GM18867 (cell line): ENCODE data around the gene SORBS1.
"Not testable (repeated sequence)": the region's sequence is repeated elsewhere in the genome, so short reads cannot be mapped to it uniquely, and the experiment has no call there.

Experiments used
- ATAC-seq: cut with Tn5 transposase; IDR thresholded peaks from one replicate; pipeline ENCODE4 v1.9.1; 2021; ENCODE audit warnings: mild to moderate bottlenecking, moderate library complexity; ENCODE audit not compliant: unreplicated experiment

Gene SORBS1

DNA sequence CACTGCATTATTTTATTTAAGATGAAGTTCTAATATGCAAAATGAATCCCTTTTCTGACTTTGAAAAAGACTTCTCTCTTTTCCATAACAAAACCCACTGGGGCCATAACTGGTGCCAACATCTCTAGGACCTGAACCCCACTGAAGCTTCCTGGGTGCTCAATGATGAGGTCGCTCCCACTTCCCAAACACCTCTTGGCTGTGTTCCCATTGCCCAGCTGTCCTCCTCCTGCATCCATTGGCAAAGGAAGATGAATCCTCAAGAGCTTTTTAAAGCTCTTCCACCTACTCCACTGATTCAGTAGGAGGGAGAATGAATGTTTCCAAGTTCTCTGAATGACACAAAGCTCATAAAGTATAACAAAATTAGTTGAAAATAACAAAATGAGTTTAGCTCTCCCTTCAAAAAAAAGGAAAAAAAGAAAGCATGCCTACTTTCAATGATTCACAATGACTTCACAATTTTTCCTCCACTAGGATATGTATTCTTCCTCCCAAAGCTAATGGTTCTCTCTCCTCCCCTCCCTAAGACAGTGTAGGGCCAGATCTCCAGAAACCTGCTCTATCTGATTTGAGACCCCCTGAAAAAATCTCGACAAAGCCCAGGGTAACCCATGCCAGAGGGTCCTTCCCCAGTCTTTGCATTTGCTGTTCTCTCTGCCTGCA, 64.8 kb downstream of the SORBS1 start:
- no peak for ATAC-seq

DNA sequence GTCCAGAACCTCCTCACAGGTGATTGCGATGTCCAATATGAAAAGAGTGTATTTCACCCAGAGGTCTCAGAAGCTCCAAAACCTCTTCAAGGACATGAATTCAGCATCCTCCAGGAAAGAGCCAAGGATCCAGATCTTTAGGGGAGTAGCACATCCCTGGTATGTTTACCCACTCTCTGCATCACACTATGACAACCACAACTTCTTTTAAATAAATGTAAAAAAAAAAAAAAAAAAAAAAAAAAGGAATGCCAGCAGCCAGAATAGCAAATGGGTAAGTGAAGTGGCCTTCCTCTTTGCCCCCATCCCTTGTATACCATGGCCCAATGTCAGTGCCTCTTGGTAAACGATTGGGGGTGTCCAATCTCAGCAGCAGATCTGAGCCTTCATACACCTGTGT, 67.3 kb downstream of the SORBS1 start:
- no peak for ATAC-seq

DNA sequence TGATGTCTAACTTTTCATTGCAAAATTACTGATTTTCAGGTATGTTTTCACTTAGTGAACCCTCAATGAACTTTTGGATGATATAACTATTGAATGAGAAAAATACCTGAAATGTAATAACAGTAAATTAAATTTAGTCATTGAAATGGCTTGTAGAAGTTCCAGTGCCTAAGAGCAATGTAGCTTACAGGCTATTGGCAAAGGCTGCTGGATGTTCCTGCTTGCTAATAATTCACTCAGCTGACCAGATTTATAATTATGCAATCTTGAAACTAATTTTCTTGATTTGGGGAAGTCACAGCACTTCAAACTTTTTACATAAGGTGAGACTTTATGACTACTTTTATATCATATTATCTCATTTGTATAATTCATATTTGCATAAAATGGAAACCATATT, 73.2 kb downstream of the SORBS1 start:
- no peak for ATAC-seq

DNA sequence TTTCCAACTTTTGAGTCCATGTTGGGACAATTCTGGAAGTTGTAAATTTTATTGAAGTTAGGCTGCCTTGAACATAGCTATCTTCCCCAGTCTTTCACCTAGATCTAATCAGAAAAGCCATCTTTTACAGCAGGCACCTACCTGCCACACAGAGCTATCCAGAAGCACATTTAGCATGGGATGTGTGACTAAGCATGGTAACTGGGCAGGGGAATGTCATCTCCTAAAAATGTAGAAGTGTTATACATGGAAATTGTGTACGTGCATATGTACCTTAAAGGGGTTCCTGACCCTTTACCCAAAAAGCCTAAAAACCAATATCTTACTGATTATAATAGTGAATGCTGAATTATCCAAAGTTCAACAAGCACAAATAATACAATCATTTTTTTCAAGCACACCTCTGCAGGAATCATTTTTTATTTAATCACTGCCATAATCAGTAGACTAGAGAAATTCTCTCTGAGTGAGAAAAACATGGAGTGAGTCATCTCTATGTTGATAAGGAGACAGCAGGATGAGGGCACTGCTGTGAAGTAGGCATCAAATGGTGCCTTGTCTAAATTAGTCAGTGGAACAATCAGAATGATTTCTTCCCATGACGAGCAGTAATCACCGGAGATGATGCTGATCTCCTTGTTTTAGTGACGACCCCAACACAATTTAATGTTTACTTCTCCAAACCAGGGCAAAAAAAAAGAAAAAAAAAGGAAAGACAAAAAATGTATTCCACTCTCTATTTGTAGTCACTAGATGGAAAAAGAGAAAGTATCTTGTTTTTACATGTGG, 75.9 kb downstream of the SORBS1 start:
- ATAC-seq = no peak

DNA sequence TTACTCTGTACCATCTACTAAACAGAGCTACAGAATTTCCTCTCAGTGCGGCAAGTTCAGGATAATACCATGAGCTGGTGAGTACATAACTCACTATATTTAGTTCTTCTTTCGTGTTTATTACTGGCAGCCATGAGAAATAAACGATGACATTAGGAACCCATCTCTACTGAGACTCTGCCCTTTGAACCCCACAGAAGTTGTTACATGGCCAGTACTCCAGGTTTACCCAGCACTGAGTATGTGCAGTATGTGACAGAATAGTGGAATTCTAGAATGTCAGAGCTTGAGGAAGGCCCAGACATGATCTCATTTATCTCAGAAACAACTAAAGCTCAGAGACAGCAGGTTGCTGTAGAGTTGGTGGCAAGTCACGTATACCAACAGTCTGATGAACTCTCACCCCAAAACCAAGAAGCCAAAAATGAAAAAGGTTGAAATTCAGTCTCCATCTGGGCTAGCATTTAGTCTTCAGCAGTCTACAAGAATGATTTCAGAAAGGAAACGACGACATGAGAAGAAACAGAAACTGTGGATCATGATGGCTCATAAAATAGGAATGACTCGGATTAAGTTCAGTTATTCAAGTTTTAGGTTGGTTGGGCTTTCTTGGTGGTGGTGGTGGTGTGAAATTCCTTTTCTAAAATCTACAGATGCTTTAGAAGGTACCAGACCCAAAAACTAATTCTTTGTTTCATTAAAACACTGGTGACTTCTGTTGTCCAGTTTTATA, 78.5 kb downstream of the SORBS1 start:
- ATAC-seq = no peak

DNA sequence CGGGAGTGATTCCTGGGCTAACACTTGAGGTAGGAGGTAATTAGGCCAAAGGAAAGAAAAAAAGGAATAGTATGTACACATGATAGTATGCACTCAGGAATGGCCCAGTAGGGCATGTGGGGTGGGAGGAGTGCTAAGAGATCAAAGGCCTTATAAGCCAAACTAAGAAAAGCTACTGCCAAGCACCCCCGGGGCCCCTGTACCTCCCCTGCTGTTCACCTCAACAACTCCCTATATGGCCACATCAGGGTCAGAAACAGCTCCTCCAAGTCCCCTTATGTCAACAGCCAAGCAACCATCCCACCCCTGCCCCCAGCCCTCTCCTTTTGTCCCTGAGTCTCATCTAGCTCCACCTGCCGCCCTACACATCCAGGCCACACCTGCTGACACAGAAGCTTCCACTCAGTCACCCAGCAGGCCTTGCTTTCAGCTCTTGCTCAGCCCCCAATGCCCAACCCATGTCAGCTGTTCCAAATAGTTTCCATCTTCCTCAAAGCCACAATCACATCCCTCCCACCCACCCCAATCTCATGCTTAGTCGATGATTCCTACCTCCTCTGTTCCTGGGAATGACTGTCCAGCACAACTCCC, 80.2 kb downstream of the SORBS1 start:
- no peak for ATAC-seq

DNA sequence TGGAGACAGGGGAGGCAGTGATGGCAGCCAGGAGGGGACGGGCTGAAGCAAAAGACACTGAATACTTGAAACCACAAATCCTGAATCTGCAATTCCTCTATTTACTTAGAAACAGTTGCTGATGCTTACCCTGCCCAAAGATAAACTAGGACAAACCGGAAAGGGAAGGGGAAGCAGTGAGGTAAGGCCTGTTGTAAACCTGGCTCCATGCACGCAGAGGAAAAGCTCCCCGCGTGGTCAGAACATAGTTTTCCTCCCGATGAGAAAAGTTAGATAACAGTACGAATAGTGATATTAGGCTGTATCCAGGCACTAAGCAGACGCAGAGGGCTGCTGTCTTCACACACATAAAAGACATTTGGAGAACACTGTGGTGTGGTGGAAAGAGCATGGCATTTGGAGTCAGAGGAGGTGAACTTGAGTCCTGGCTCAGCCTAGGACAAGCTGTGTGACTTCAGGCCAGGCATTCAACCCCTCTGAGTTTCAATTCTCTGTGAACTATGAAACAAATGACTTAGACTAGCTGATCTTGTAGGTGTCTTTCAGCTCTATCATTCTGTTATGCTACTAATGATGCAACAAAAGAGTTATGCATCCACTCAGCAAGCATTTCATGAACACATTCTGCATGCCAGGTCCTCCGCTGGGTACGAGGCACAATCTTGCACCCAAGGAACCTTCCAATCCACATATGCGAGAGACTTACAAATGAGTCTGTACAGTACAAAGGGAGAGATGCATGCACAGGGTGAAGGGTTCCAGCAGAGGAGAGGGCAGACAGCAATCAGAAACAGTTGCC, 80.9 kb downstream of the SORBS1 start:
- ATAC-seq = no peak

DNA sequence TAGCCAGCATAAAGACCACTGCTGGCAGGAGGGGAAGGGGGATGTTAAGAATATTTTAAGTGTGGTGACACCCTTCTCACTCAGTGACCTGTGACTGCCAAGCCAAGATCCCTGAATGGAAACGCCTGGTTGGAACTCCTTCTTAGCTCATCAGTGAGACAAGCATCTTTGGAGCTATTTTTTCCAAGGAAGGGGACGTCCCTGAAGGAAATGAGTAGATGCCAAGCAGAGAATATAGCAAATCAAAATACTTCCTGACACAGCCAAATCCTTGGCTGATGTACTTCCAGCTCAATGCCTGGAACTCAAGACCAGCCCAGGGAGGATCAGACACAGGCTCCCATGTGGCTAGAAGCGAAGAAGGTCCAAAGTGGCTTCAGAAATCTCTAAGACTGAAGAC, 82.2 kb downstream of the SORBS1 start:
- no peak for ATAC-seq

DNA sequence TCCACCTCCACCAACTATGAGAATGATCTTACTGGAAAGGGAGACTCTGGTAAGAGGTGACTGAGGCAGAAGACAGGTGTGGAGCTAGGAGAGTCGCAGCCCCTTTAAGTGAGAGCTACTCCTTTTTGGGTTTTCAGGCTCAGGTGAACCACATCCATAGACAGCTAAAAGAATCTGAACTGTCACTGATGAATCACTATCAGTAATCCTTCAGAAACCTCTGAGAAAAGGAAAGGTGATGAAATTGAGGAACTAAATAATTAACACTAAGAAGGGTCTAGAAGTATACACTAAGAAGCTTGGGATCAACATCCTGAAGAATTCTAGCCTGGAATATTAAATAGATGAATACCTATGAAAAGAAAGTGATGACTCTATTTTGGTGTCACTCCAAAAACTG, 83.0 kb downstream of the SORBS1 start:
- ATAC-seq = no peak

DNA sequence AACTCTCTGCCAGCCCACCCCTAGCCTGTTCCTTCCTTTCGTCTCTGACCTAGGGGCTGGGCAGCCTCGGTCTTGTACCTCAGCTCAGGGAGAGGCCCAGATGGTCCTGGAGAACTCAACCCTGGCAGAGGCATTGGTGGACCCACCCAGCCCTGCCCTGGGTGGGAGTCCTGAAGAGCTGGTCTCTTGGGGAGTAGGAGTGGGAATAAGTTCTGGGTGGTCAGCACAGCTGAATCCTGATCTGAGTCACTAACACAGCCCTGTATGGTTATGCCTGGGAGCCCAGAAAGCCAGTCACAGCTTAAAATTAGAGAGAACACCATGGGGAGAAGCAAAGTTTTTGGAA, 84.0 kb downstream of the SORBS1 start:
- ATAC-seq = no peak

DNA sequence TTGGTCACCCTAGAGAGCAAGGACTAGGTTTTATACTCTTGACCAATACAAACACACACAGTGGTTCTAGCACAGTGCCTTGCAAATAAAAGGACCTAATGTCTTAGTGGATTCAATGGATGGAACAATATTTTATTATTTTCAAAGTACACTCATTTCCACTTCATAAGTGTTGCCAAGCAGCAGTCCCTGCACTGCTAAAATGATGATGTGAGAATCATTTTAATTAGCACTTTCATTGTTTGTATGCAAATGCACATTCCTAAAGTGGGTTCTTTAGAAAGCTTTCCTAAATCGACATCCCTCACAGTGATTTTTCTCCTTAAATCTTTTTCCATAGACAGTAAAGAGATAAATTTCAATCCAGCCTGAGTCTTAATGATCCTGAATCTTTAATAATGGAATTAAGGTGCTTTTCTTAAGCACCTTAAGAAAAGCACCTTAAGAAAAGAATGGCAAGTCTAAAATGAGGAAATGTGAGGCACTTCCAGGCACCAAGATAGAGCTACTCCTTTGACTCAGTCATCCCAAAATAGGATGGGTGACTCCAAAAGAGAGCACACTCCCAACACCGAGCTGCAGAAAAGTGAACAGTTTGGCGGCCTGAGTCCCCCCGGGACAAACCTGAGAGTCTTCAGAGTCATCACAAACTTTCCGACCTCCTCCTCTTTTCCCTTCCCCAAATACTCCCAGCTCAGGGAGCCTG, 84.5 kb downstream of the SORBS1 start:
- no peak for ATAC-seq

DNA sequence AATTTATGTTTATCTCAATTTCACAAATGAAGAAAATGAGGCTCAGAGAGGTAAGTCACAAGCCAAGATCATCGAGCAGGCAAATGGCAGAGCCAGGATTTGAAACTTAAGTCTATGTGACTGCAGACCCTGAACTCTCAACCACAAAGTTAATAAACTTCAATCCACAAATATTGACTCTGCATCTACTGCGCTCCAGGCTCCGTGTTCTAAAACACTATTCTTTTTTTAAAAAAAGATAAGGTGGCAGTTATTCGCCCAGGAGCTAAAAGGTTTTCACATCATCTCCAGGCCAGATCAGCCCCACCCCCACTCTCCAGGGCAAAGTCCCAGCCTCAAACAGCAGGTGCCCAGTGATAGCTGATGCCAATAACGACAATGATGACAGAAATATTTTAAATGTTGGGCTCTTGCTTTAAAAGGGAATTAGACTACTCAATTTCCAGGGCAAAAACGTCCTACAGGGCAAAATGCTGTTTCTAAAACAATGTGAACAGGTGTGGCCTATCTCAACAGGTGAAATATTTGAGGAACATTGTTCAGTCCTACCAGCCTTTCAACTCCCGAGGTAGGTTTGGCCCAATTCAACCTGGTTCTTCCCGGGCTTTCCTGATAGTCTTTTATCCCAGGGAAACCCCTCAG, 85.2 kb downstream of the SORBS1 start:
- no peak for ATAC-seq

DNA sequence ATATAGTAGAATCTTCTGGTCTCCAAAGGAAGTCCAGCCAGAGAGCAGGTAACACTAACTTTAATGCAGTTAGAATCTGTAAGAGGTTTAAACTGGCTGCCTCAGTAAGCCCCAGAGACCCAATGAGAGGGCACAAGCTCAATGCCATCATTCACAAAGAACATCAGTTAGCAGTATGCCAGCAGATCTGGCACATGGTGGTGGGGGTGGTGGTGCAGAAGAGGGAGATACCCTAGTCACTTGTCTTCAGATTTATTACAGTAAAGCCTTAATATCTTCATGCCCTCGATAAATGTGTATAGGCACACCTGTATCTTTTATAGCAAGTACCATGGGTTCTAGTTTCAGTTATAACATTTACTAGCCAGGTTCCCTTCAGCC, 86.2 kb downstream of the SORBS1 start:
- no peak for ATAC-seq

DNA sequence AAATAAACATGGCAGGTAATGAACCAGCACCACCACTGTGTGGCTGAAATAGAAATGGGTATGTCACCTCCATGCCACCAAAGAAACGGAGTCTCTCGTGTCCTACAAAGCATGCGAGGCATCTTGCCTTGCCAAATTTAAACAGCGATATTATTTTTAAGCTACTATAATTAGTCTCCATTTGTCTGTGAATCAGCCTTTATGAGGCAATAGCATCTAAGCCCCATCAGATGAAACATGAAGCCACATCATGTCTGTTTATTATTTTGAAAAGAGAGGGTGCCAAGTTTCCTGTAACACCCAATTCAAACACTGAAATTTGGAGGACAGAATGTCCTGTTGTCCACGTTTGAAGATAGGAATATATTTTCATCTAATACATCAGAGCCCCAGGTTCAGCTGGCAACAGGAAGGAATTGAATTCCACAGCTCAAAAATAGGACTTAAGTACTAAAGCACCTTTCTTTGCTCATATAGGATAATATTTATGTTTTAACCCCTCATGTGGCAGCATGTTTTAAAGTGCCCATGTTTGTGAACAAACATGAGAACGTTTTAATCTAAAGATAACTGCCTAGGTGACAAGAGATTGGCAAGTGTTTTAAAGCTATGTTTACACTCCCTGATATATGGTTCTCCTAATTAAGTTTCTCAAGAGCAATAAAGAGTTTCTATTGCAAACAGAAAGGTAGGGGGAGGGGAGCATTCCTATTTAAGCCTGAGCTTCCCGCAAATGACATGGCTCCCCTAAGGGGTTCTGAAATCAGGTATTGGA, 86.8 kb downstream of the SORBS1 start:
- no peak for ATAC-seq

DNA sequence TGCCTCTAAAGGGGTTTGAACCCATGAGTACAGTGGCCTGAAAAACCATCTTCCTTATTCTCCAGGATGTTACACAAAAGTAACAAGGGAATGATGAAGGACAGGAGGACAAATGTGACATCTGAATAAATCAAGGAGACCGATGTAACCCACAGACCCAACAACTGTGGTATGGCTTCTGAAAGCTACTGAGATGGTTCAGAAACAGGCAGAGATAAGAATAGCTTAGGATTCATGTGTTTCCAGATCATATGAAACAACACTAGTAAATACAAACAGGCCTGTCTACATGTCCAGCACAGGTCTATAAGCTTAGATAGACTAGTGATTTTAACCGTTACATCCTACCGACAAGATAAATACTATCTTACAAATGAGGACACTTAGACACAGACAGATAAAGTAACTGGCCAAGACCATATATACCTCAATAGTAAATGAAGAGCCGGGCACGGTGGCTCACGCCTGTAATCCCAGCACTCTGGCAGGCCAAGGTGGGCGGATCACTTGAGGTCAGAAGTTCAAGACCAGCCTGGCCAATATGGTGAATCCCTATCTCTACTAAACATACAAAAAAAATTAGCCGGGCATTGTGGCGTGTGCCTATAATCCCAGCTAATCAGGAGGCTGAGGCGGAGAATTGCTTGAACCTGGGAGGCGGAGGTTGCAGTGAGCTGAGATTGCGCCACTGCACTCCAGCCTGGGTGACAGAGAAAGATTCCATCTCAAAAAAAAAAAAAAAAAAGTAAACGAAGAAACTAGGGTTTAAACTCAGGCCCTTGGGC, 88.7 kb downstream of the SORBS1 start:
- ATAC-seq = no peak

DNA sequence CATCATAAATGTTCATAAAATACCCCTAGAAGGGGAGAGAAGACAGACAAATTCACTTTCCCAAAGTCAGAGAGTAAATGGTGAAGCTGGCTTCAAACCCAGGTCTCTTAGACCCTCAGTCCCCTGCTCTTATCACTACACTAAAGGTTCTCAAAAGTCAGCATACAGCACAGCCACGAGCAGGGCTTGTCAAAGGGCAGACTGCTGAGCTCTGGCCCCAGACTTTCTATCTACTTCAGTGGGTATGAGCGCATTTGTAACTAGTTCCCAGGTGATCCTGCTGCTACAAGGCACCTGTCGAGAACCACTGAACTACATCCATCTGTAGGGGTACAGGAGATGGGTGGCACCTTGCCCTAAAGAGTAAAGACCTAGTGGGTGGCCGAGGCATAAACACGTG, 91.5 kb downstream of the SORBS1 start:
- no peak for ATAC-seq

DNA sequence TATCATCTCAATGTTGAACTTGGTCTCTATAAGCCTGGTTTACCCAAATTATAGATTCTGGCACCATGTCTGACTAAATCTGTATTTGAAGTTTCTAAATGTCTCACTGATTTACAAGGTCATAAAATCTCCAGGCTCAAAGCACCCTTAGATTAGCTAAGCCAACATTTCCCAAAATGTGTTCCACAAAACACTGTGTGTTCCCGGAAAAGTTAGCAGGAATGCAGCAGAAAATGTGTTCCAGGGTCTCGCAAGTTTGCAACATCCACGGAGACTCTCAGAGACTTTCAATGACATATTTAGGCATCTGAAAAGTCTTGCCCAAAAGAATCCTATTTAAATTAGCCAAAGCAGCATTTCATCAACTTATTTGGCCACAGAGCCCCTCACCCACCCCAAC, 91.9 kb downstream of the SORBS1 start:
- no peak for ATAC-seq

DNA sequence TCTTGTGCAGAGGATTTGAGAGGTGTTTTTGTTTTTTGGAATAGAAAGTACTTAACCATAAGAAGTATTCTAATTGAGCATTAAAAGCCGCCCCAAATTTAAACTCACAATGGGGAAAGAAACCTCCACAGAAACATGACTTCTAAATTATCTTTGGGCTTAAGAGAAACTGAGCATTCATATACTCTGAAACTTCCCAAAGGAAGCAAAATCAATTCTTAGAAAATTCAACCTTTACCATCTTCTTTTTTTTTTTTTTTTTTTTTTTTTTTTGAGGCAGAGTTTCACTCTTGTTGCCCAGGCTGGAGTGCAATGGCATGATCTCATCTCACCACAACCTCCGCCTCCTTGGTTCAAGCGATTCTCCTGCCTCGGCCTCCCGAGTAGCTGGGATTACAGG, 93.5 kb downstream of the SORBS1 start:
- ATAC-seq = not testable (repeated sequence)
